Activated T-cell treated with anti-CD3 and anti-CD28 coated beads, Interleukin-2, amount 50 U/mL, for 24 hours (primary cell): Measurements from ENCODE around the gene PCNA.
"Not testable (repeated sequence)": the region's sequence is repeated elsewhere in the genome, so short reads cannot be mapped to it uniquely, and the experiment has no call there.

Experiments used
- DNase-seq: peaks from one replicate; pipeline ENCODE4 v3.0.0-alpha.2; 2020
- H3K27ac Mint-ChIP-seq: 2 replicates; pipeline ENCODE4 v1.8.0; 2020; ENCODE audit warnings: mild to moderate bottlenecking, mixed read lengths
- H3K27me3 Mint-ChIP-seq: 2 replicates; pipeline ENCODE4 v1.8.0; 2020; ENCODE audit warnings: mixed read lengths
- H3K36me3 Mint-ChIP-seq: 2 replicates; pipeline ENCODE4 v1.8.0; 2020; ENCODE audit warnings: low read depth, mixed read lengths
- H3K4me1 Mint-ChIP-seq: 2 replicates; pipeline ENCODE4 v1.8.0; 2020; ENCODE audit warnings: low read depth, mixed read lengths
- H3K4me3 Mint-ChIP-seq: 2 replicates; pipeline ENCODE4 v1.8.0; 2020; ENCODE audit warnings: mild to moderate bottlenecking, moderate library complexity, mixed read lengths
- H3K9me3 Mint-ChIP-seq: 2 replicates; pipeline ENCODE4 v1.8.0; 2020; ENCODE audit warnings: mixed read lengths

The PCNA gene

DNA sequence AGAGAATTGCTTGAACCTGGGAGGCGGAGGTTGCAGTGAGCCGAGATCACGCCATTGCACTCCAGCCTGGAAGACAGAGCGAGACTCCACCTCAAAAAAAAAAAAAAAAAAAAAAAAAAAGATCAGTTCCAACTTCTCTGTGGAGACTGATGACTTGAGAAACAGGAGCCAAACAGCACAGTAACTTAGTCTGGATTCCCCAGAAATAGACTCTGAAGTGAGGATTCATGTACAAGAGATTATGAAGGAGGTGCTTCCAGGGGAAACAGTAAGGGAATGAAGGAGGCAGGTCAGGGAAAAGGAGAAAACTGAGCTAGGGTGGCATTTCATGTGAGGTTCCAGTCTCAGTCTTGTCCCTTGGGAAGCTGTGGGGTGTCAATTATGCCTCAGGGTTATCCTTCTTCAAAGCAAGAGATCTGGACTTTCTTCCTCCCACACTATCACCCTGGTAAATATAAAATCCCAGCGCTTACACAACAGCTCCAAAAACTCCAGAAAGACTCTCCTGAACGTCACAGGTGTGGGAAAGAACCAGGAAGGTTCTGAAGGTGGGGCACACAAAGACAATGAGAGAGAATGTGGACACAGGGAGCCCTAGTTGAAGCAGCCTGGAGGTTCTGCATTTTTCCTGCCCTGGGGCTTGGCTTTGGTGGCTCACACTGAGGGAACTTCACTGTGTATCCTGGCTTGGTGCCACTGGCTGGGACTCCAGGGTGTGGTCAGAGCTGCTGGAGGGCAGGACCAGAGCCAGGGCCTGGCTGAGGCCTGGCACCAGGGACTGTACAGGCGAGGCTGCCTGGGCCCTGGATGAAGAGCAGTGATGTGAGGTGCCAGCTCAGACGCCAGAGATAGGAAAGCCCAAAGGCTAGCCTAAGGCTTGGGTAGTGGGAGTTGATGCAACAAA lies 46.8 kb downstream of the PCNA start:
- H3K27me3 Mint-ChIP-seq: no peaks in the 10 kb centered on the region
- no peaks in the 10 kb centered on the region for H3K9me3 Mint-ChIP-seq
- no peak overlapping the region for H3K4me3 Mint-ChIP-seq
- peak overlapping the region; percentile 40 for H3K27ac Mint-ChIP-seq
- no peak for DNase-seq
- H3K36me3 Mint-ChIP-seq: no peaks in the 10 kb centered on the region
- H3K4me1 Mint-ChIP-seq: peaks cover 15% of the 10 kb centered on the region

DNA sequence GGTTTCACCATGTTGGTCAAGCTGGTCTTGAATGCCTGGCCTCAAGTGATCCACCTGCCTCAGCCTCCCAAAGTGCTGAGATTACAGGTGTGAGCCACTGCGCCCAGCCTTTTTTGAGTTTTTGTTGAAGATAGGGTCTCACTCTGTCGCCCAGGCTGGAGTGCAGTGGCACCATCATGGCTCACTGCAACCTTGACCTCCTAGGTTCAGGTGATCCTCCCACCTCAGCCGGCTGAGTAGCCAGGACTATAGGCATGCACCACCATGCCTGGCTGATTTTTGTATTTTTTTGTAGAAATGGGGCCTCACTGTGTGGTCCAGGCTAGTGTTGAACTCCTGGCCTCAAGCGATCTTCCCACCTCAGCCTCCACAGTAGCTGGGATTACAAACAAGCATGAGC lies 47.8 kb downstream of the PCNA start:
- H3K4me3 Mint-ChIP-seq, H3K36me3 Mint-ChIP-seq, H3K27ac Mint-ChIP-seq, H3K27me3 Mint-ChIP-seq, H3K9me3 Mint-ChIP-seq, H3K4me1 Mint-ChIP-seq, DNase-seq: not testable (repeated sequence)

DNA sequence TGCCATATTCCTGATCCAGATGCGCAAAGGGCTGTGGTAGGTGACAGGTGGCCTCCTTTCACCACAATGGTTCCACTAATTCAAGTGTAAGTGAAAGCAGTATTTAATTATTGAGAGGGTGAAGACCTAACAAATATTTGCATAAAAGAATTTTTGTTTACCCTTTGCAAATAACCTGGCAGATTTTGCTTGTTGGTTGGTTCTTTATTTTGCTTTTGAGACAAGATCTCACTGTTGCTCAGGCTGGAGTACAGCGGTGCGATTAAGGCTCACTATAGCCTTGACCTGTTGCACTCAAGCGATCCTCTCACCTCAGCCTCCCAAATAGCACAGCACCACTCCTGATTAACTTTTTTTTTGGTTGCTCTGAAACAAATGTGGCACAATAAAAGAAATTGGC lies 49.2 kb downstream of the PCNA start:
- peaks cover 9% of the 10 kb centered on the region for H3K4me1 Mint-ChIP-seq
- H3K36me3 Mint-ChIP-seq: no peaks in the 10 kb centered on the region
- H3K27ac Mint-ChIP-seq: no peak overlapping the region
- H3K9me3 Mint-ChIP-seq: no peaks in the 10 kb centered on the region
- no peaks in the 10 kb centered on the region for H3K27me3 Mint-ChIP-seq
- DNase-seq: no peak
- H3K4me3 Mint-ChIP-seq: no peak overlapping the region

DNA sequence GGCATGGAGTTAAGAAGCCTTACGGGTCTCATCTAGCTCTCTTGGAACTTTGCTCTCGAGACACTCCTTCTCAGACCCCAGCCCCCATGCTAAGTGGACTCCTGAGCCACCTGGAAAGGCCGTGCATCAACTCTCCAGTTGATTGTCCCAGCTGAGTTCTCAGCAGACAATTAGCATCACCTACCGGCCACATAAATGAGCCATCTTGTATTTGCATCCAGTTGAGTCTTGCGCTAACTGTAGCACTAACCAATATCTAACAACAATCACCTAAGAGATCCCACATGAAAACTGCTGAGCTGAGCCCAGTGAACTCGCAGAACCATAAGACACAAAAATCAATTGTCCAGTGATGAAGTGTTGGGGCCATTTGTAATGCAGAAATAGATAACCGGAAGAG lies 49.7 kb downstream of the PCNA start:
- no peak for DNase-seq
- no peak overlapping the region for H3K27ac Mint-ChIP-seq
- no peak overlapping the region for H3K4me3 Mint-ChIP-seq
- no peaks in the 10 kb centered on the region for H3K9me3 Mint-ChIP-seq
- no peaks in the 10 kb centered on the region for H3K36me3 Mint-ChIP-seq
- H3K4me1 Mint-ChIP-seq: peaks cover 9% of the 10 kb centered on the region
- H3K27me3 Mint-ChIP-seq: no peaks in the 10 kb centered on the region

DNA sequence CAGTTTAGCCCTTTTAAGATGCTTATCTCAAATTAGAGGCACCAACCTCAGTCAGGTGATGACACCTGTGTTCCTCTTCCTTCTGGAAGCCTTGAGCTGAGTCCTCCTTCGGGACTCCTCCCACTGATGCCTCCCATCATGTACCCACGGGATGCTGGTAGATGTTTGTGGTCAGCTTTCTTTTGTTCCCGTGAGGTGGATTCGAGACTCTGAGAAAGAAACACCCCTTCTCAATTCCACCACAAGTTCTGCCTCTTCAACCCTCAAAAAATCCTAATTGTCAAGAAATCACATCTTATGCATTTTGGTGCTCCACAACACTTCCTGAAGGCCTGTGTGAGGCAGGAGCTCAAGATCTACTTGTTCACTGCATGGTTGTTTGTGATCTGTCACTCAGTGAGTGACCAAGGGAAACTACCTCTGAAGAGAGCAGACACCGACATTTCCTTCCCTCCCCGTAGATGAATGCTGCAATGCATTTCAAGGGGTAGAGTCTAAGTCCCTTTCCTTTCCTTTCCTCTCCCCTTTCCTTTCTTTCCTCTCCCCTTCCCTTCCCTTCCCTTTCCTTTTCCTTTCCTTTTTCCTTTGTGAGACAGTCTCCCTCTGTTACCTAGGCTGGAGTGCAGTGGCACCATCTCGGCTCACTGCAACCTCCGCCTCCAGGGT lies 50.5 kb downstream of the PCNA start:
- Mint-ChIP-seq H3K27me3 (no peaks in the 10 kb centered on the region), H3K4me3 (no peak overlapping the region), H3K36me3 (no peaks in the 10 kb centered on the region), H3K4me1 (peaks cover 8% of the 10 kb centered on the region), H3K9me3 (no peaks in the 10 kb centered on the region), H3K27ac (no peak overlapping the region)
- no peak for DNase-seq

DNA sequence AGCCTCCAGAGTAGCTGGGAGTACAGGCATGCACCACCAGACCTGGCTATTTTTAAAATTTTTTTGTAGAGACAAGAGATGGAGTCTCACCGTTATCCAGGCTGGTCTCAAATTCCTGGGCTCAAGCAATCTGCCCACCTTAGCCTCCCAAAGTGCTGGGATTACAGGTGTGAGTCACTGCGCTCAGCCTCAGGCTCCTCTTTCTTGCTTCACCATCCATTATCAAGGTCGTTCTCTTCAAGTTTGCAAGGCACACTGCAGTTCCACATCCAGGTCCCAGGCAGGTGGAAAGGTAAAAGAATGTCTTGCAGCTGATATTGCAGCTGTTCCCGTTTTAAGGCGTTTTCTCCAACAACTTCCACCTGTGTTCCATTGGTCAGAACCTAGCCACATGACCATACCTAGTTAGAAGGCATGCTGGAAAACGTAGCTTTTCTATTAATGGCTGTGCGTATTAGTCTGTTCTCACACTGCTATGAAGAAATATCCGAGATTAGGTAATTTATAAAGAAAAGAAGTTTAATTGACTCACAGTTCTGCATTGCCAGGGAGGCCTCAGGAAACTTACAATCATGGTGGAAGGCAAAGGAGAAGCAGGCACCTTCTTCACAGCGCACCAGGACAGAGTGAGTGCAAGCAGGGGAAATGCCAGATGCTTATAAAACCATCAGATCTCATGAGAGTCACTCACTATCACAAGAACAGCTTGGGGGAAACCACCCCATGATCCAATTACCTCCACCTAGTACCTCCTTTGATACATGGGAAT lies 51.7 kb downstream of the PCNA start:
- no peak overlapping the region for H3K27ac Mint-ChIP-seq
- H3K4me3 Mint-ChIP-seq: no peak overlapping the region
- no peaks in the 10 kb centered on the region for H3K9me3 Mint-ChIP-seq
- peaks cover 7% of the 10 kb centered on the region for H3K4me1 Mint-ChIP-seq
- H3K27me3 Mint-ChIP-seq: no peaks in the 10 kb centered on the region
- DNase-seq: no peak
- no peaks in the 10 kb centered on the region for H3K36me3 Mint-ChIP-seq

DNA sequence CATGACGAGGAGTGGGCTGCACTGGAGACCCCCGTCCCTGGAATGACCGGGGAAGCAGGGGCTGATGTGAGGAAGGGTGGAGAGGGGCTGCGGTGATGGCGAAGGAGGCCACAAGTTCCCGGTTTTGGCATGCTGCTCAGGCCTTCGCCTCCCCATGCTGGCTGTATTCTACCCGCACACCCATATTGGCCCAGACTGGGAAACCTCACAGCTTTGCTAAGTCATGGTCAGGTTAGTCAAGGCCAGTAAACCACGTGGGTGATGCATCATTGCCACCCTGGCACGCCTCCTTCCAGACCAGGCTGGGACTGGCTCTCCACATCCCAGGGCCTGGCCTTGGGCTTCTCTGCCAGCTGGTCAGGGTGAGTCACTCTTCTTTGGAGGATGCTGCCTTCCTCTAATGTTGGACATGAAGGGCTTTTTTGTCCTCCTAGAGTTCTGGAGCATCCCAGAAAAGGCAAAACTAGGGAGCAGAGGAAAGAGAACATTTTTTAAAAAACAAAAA lies 53.8 kb downstream of the PCNA start:
- Mint-ChIP-seq H3K27me3 (no peaks in the 10 kb centered on the region), H3K27ac (no peak overlapping the region), H3K4me1 (peaks cover 14% of the 10 kb centered on the region), H3K36me3 (no peaks in the 10 kb centered on the region), H3K4me3 (no peak overlapping the region), H3K9me3 (no peaks in the 10 kb centered on the region)
- DNase-seq: no peak

DNA sequence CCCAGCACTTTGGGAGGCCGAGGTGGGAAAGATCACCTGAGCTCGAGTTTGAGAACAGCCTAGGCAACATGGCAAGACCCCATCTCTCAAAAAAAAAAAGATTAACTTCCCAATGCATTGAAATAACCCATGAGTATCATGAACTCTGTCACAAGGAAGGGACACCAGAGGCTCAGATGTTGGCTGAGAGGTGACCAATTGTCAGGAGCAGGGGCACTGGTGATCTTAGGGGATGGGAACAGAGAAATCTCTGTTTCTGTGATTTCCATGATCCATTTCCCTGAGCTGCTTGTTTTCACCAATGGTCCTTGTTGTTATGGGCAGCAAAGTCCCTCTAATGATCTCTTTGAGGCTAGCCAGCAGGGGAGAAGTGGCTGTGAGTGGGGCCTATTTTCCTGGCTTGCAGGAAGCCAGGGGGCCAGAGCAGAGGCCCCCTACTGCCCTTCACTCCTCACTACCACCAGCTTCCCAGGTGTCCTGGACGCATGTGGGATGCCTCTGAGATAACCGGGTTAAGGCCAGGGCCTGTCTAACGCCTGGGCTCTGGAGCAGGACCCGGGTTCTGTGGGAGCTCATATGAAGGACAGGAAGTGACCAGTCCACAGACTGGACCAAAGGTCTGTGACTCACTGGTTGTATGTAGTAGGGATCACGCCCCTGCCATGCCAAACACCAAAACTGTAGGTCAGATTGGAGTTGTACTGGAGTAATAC lies 54.4 kb downstream of the PCNA start:
- no peaks in the 10 kb centered on the region for H3K36me3 Mint-ChIP-seq
- DNase-seq: no peak
- no peak overlapping the region for H3K4me3 Mint-ChIP-seq
- H3K27ac Mint-ChIP-seq: no peak overlapping the region
- no peaks in the 10 kb centered on the region for H3K27me3 Mint-ChIP-seq
- H3K9me3 Mint-ChIP-seq: no peaks in the 10 kb centered on the region
- peaks cover 16% of the 10 kb centered on the region for H3K4me1 Mint-ChIP-seq
